ENCODE results near the gene TMPRSS6. TPM values are rescaled to one million over a fixed set of nuclear protein-coding genes. Genes with fewer than 3 reads are reported as not detected.

The TMPRSS6 gene
- total and polyA plus RNA-seq, 2 donors = 0.57 to 1.8 TPM

DNA sequence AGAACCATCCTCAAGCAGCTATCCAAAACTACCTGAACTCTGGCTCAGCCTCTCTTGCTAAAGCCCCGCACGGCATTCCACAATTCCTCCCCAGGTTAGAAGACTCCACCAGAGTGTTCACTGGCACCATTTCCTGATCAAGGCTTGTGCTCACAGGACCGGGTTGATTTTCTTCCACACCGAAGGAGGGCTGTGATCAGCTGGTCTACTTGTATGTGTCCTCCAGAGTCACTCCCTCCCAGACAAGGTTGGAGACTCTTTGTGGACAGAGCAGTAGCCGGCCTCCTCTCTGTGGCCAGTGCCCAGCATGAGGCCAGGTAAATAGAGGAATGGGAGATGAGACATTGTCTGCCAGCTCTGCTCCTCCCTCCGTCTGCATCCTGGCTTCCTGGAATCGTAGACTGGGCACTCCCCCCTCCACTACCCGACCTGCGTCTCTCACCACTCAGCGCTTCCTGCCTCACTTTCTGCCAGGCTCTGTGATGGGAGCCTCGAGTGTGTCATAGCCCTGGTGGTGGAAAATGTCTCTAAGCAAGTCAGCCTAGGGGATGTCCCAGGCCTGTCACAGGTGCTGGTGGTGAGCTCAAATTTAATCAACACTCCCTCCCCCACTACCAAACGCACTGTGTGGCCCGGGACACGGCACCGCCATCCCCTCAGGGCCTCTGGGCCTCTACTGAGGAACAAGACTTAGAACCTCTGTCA is 12.5 kb upstream of the TMPRSS6 start:
- Histone ChIP-seq H3K4me3 (ENCODE audit: low read length in 2 of 2) (no peak overlapping the region), H3K27ac (ENCODE audit: low read depth in 1 of 2, low read length in 1 of 2) (peak overlapping the region; percentile 82 to 85), H3K9me3 (ENCODE audit: control insufficient read depth in 2 of 2, insufficient read depth in 1 of 2, low read length in 1 of 2) (no peaks in the 10 kb centered on the region), H3K36me3 (ENCODE audit: control insufficient read depth in 2 of 2, insufficient read depth in 2 of 2, low read length in 1 of 2) (no peaks in the 10 kb centered on the region), H3K27me3 (ENCODE audit: control insufficient read depth in 2 of 2, insufficient read depth in 1 of 2, low read length in 1 of 2) (no peaks in the 10 kb centered on the region), H3K4me1 (ENCODE audit: control insufficient read depth in 2 of 2, insufficient read depth in 2 of 2, low read length in 2 of 2) (peaks cover 11 to 26% of the 10 kb centered on the region in 2 donors)
- 22% methylated on average over 15 of the region's 15 CpGs for WGBS
- peak; percentile 37 to 91 (median 67) for DNase-seq (ENCODE audit: low read depth in 6 of 9, low spot score in 9 of 9)

DNA sequence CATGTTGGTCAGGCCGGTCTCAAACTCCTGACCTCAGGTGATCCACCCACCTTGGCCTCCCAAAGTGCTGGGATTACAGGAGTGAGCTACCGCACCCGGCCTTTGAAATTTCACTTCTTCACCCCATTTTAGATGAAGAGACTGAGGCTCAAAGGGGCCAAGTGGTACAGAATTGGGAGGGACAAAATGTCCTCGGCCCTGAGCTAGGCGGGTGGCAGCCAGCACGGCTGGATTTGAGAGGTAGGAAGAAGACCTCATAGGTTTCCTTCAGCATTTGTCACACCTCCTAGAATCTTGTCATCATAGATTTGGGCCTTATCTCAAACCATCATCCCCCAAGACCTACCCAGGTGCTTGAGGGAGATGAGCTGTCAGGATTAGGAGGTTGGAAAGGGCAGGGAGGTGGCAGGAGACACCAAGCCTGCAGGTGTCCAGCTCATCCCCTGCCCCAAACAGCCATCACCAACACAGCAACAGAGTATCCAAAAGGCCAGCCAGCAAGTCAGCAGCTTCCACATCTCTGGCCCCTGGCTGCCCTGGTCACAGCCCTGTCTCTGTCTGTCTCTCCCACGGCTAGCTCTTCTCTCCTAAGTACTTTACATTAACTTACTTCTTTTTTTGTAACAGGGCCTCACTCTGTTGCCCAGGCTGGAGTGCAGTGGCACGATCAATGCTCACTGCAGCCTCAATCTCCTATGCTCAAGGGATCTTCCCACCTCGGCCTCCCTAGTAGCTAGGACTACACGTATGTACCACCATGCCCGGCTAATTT is 11.2 kb upstream of the TMPRSS6 start:
- Histone ChIP-seq H3K4me3 (ENCODE audit: low read length in 2 of 2) (no peak overlapping the region), H3K27ac (ENCODE audit: low read depth in 1 of 2, low read length in 1 of 2) (no peak overlapping the region), H3K36me3 (ENCODE audit: control insufficient read depth in 2 of 2, insufficient read depth in 2 of 2, low read length in 1 of 2) (no peaks in the 10 kb centered on the region), H3K27me3 (ENCODE audit: control insufficient read depth in 2 of 2, insufficient read depth in 1 of 2, low read length in 1 of 2) (no peaks in the 10 kb centered on the region), H3K4me1 (ENCODE audit: control insufficient read depth in 2 of 2, insufficient read depth in 2 of 2, low read length in 2 of 2) (peaks cover 11 to 26% of the 10 kb centered on the region in 2 donors), H3K9me3 (ENCODE audit: control insufficient read depth in 2 of 2, insufficient read depth in 1 of 2, low read length in 1 of 2) (no peaks in the 10 kb centered on the region)
- no peak for DNase-seq (ENCODE audit: low read depth in 6 of 9, low spot score in 9 of 9)
- WGBS = 98% methylated on average over 11 of the region's 11 CpGs

GRCh38 chr22:37119872-37120271 is 10.4 kb upstream of the TMPRSS6 start:
- Histone ChIP-seq H3K9me3 (ENCODE audit: control insufficient read depth in 2 of 2, insufficient read depth in 1 of 2, low read length in 1 of 2) (no peaks in the 10 kb centered on the region), H3K4me1 (ENCODE audit: control insufficient read depth in 2 of 2, insufficient read depth in 2 of 2, low read length in 2 of 2) (peaks cover 11 to 33% of the 10 kb centered on the region in 2 donors), H3K27me3 (ENCODE audit: control insufficient read depth in 2 of 2, insufficient read depth in 1 of 2, low read length in 1 of 2) (no peaks in the 10 kb centered on the region), H3K27ac (ENCODE audit: low read depth in 1 of 2, low read length in 1 of 2) (no peak overlapping the region), H3K4me3 (ENCODE audit: low read length in 2 of 2) (no peak overlapping the region), H3K36me3 (ENCODE audit: control insufficient read depth in 2 of 2, insufficient read depth in 2 of 2, low read length in 1 of 2) (no peaks in the 10 kb centered on the region)
- 97% methylated on average over 13 of the region's 13 CpGs for WGBS
- no peak for DNase-seq (ENCODE audit: low read depth in 6 of 9, low spot score in 9 of 9)

DNA sequence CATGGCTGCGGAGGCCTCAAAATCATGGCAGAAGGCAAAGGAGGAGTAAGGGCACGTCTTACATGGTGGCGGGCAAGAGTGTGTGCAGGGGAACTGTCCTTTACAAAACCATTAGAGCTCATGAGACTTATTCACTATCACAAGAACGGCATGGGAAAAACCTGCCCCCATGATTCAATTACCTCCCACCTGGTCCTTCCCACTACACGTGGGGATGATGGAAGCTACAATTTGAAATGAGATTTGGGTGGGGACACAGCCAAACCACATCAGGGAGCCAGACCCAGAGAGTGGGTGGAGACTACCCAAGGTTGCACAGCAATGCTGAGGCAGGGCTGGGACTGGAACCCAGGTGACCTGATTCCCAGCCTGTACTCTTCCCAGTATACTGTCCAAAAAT is 8.6 kb upstream of the TMPRSS6 start:
- peaks cover 11 to 28% of the 10 kb centered on the region in 2 donors for H3K4me1 ChIP-seq (ENCODE audit: control insufficient read depth in 2 of 2, insufficient read depth in 2 of 2, low read length in 2 of 2)
- no peaks in the 10 kb centered on the region for H3K27me3 ChIP-seq (ENCODE audit: control insufficient read depth in 2 of 2, insufficient read depth in 1 of 2, low read length in 1 of 2)
- no peak overlapping the region for H3K4me3 ChIP-seq (ENCODE audit: low read length in 2 of 2)
- no peaks in the 10 kb centered on the region for H3K9me3 ChIP-seq (ENCODE audit: control insufficient read depth in 2 of 2, insufficient read depth in 1 of 2, low read length in 1 of 2)
- WGBS = 92% methylated on average over 5 of the region's 5 CpGs
- DNase-seq (ENCODE audit: low read depth in 6 of 9, low spot score in 9 of 9) = no peak
- no peaks in the 10 kb centered on the region for H3K36me3 ChIP-seq (ENCODE audit: control insufficient read depth in 2 of 2, insufficient read depth in 2 of 2, low read length in 1 of 2)
- no peak overlapping the region for H3K27ac ChIP-seq (ENCODE audit: low read depth in 1 of 2, low read length in 1 of 2)

DNA sequence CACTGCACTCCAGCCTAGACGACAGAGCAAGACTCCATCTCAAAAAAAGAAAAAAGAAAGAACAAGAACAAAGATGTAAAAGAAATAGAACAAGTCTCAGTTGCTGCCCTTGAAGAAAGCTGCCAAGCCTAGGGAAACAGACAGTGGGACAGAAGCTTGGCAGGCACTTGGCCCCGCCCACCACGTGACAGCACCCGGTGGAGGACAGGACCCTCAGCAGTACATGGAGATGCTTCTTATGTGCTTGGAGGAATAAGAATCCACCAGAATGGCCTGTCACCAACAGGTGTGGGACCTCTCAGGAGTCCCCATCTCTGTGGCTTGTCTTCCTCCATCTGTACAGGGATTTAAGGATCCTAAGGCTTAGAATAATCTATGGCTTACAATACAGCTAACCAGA is 7.6 kb upstream of the TMPRSS6 start:
- WGBS = 75% methylated on average over 4 of the region's 4 CpGs
- Histone ChIP-seq H3K4me3 (ENCODE audit: low read length in 2 of 2) (no peak overlapping the region), H3K4me1 (ENCODE audit: control insufficient read depth in 2 of 2, insufficient read depth in 2 of 2, low read length in 2 of 2) (peaks cover 3 to 20% of the 10 kb centered on the region in 2 donors), H3K27me3 (ENCODE audit: control insufficient read depth in 2 of 2, insufficient read depth in 1 of 2, low read length in 1 of 2) (no peaks in the 10 kb centered on the region), H3K36me3 (ENCODE audit: control insufficient read depth in 2 of 2, insufficient read depth in 2 of 2, low read length in 1 of 2) (no peaks in the 10 kb centered on the region), H3K27ac (ENCODE audit: low read depth in 1 of 2, low read length in 1 of 2) (no peak overlapping the region), H3K9me3 (ENCODE audit: control insufficient read depth in 2 of 2, insufficient read depth in 1 of 2, low read length in 1 of 2) (no peaks in the 10 kb centered on the region)
- no peak for DNase-seq (ENCODE audit: low read depth in 6 of 9, low spot score in 9 of 9)

- WGBS = 81% methylated on average over 11 of the region's 11 CpGs
- Histone ChIP-seq H3K36me3 (ENCODE audit: control insufficient read depth in 2 of 2, insufficient read depth in 2 of 2, low read length in 1 of 2) (no peaks in the 10 kb centered on the region), H3K27ac (ENCODE audit: low read depth in 1 of 2, low read length in 1 of 2) (no peak overlapping the region), H3K4me3 (ENCODE audit: low read length in 2 of 2) (no peak overlapping the region), H3K27me3 (ENCODE audit: control insufficient read depth in 2 of 2, insufficient read depth in 1 of 2, low read length in 1 of 2) (no peaks in the 10 kb centered on the region), H3K9me3 (ENCODE audit: control insufficient read depth in 2 of 2, insufficient read depth in 1 of 2, low read length in 1 of 2) (no peaks in the 10 kb centered on the region), H3K4me1 (ENCODE audit: control insufficient read depth in 2 of 2, insufficient read depth in 2 of 2, low read length in 2 of 2) (peaks cover 0 to 7% of the 10 kb centered on the region in 2 donors)
- DNase-seq (ENCODE audit: low read depth in 6 of 9, low spot score in 9 of 9) = peak in 1 of 9 donors; percentile 39
Measured at GRCh38 chr22:37115032-37115431, 5.5 kb upstream of the TMPRSS6 start.

GRCh38 chr22:37113757-37114156 is 4.2 kb upstream of the TMPRSS6 start:
- peaks cover 0 to 7% of the 10 kb centered on the region in 2 donors for H3K4me1 ChIP-seq (ENCODE audit: control insufficient read depth in 2 of 2, insufficient read depth in 2 of 2, low read length in 2 of 2)
- H3K27me3 ChIP-seq (ENCODE audit: control insufficient read depth in 2 of 2, insufficient read depth in 1 of 2, low read length in 1 of 2) = no peaks in the 10 kb centered on the region
- 82% methylated on average over 8 of the region's 8 CpGs for WGBS
- no peak overlapping the region for H3K4me3 ChIP-seq (ENCODE audit: low read length in 2 of 2)
- no peak for DNase-seq (ENCODE audit: low read depth in 6 of 9, low spot score in 9 of 9)
- H3K27ac ChIP-seq (ENCODE audit: low read depth in 1 of 2, low read length in 1 of 2) = no peak overlapping the region
- H3K9me3 ChIP-seq (ENCODE audit: control insufficient read depth in 2 of 2, insufficient read depth in 1 of 2, low read length in 1 of 2) = no peaks in the 10 kb centered on the region
- no peaks in the 10 kb centered on the region for H3K36me3 ChIP-seq (ENCODE audit: control insufficient read depth in 2 of 2, insufficient read depth in 2 of 2, low read length in 1 of 2)

DNA sequence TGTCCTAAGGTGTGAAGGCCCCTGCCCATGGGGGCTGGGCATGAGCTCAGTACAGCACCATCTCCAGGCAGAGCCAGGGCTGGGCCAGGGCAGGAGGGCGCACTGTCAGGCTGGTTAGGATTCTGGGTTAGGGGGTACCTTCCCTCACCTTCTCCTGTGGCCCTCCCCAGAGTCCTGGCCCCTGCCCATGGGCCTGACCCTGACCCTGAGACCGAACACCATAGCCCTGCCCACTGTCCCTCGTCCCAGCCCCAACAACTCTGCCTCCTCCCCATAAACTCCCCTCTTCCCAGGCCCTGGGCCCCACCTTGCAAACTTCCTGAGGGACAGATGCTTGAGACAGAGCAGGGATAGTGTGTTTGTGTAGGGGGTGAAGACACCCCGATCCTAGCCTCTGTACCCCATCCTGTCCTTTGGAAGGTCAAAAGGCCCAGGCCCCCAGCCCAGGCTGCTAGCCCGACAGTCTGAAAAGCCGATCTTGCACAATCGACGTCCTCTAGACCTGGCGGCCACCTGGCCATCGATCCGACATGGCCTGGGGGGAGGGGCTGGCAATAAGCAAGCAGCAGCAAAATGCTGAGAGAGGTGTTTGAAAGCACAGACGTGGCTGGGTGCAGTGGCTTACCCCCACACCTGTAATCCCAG is 2.7 kb upstream of the TMPRSS6 start:
- no peak for DNase-seq (ENCODE audit: low read depth in 6 of 9, low spot score in 9 of 9)
- WGBS = 90% methylated on average over 12 of the region's 12 CpGs
- peaks cover 0 to 7% of the 10 kb centered on the region in 2 donors for H3K4me1 ChIP-seq (ENCODE audit: control insufficient read depth in 2 of 2, insufficient read depth in 2 of 2, low read length in 2 of 2)
- H3K36me3 ChIP-seq (ENCODE audit: control insufficient read depth in 2 of 2, insufficient read depth in 2 of 2, low read length in 1 of 2) = no peaks in the 10 kb centered on the region
- H3K27ac ChIP-seq (ENCODE audit: low read depth in 1 of 2, low read length in 1 of 2) = no peak overlapping the region
- H3K27me3 ChIP-seq (ENCODE audit: control insufficient read depth in 2 of 2, insufficient read depth in 1 of 2, low read length in 1 of 2) = no peaks in the 10 kb centered on the region
- H3K9me3 ChIP-seq (ENCODE audit: control insufficient read depth in 2 of 2, insufficient read depth in 1 of 2, low read length in 1 of 2) = no peaks in the 10 kb centered on the region
- no peak overlapping the region for H3K4me3 ChIP-seq (ENCODE audit: low read length in 2 of 2)

GRCh38 chr22:37111156-37111717 is 1.7 kb upstream of the TMPRSS6 start:
- no peaks in the 10 kb centered on the region for H3K9me3 ChIP-seq (ENCODE audit: control insufficient read depth in 2 of 2, insufficient read depth in 1 of 2, low read length in 1 of 2)
- no peak for DNase-seq (ENCODE audit: low read depth in 6 of 9, low spot score in 9 of 9)
- peaks cover 0 to 7% of the 10 kb centered on the region in 2 donors for H3K4me1 ChIP-seq (ENCODE audit: control insufficient read depth in 2 of 2, insufficient read depth in 2 of 2, low read length in 2 of 2)
- H3K36me3 ChIP-seq (ENCODE audit: control insufficient read depth in 2 of 2, insufficient read depth in 2 of 2, low read length in 1 of 2) = no peaks in the 10 kb centered on the region
- no peak overlapping the region for H3K27ac ChIP-seq (ENCODE audit: low read depth in 1 of 2, low read length in 1 of 2)
- H3K27me3 ChIP-seq (ENCODE audit: control insufficient read depth in 2 of 2, insufficient read depth in 1 of 2, low read length in 1 of 2) = no peaks in the 10 kb centered on the region
- WGBS = 97% methylated on average over 13 of the region's 13 CpGs
- no peak overlapping the region for H3K4me3 ChIP-seq (ENCODE audit: low read length in 2 of 2)
